Measurements from ENCODE around the gene MAST4.
"Not testable (repeated sequence)": the region's sequence is repeated elsewhere in the genome, so short reads cannot be mapped to it uniquely, and the experiment has no call there.

The MAST4 gene

DNA sequence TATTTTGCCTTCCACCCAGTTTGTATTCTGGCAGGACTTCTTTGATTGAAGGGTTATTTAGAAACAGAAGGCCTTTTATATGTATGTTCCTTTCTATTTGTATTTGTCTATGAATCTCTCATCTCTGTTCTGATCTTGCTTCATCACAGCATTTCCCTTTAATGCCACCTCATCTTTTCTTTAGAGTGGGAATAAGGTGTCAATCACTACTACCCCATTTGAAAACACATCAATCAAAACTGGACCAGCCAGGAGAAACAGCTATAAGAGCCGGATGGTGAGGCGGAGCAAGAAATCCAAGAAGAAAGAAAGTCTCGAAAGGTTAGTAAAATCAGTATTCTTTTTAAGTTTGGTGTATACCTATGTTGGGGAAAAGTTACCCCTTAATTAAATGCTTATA lies 564.1 kb downstream of the MAST4 start:
- no peak for DNase-seq (ENCODE audit: low read depth in 2 of 2)

DNA sequence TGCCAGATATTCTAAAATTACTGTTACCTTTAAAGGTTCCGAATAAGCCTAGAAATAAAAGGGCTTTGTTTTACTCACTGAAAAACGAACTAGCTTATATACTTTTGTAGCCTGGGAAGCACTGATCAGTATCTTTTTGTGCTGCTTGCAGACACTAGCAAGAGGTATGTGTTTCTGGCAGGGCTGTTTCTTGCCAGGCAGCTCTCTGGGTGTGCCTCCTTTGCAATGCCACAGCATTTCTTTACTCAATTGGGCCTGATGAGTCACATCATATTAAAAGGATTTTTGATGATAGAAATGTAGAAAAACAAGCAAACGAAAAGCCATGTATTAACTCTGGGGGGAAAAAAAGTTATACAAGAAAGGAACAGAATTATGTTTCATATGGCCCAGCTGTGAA lies 564.8 kb downstream of the MAST4 start:
- no peak for DNase-seq (ENCODE audit: low read depth in 2 of 2)

DNA sequence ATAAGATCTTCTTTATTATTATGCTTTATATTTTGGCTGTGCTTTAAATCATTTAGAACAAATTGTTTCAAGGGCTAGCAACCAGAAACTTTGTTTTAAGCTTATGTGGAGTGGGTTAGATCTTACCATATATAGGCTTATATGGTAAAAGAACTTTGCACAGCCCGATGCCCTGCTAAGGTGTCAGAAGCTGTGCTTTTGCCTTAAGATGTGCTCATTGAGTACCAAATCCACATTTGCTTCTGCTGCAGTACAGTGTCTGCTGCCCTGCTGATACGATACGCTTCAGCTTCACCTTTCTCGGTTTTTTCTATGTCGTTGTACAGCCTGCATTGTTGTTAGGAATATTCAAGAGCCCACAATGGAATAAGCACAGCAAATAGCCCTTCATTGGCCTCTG lies 565.6 kb downstream of the MAST4 start:
- no peak for DNase-seq (ENCODE audit: low read depth in 2 of 2)

DNA sequence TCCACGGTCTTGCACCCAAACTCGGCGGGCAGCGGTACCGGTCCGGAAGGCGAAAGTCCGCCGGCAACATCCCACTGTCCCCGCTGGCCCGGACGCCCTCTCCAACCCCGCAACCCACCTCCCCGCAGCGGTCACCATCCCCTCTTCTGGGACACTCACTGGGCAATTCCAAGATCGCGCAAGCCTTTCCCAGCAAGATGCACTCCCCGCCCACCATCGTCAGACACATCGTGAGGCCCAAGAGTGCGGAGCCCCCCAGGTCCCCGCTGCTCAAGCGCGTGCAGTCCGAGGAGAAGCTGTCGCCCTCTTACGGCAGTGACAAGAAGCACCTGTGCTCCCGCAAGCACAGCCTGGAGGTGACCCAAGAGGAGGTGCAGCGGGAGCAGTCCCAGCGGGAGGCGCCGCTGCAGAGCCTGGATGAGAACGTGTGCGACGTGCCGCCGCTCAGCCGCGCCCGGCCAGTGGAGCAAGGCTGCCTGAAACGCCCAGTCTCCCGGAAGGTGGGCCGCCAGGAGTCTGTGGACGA lies 567.1 kb downstream of the MAST4 start:
- no peak for DNase-seq (ENCODE audit: low read depth in 2 of 2)

DNA sequence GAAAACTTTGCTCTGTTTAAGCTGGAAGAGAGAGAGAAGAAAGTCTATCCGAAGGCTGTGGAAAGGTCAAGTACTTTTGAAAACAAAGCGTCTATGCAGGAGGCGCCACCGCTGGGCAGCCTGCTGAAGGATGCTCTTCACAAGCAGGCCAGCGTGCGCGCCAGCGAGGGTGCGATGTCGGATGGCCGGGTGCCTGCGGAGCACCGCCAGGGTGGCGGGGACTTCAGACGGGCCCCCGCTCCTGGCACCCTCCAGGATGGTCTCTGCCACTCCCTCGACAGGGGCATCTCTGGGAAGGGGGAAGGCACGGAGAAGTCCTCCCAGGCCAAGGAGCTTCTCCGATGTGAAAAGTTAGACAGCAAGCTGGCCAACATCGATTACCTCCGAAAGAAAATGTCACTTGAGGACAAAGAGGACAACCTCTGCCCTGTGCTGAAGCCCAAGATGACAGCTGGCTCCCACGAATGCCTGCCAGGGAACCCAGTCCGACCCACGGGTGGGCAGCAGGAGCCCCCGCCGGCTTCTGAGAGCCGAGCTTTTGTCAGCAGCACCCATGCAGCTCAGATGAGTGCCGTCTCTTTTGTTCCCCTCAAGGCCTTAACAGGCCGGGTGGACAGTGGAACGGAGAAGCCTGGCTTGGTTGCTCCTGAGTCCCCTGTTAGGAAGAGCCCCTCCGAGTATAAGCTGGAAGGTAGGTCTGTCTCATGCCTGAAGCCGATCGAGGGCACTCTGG lies 567.8 kb downstream of the MAST4 start:
- no peak for DNase-seq (ENCODE audit: low read depth in 2 of 2)

DNA sequence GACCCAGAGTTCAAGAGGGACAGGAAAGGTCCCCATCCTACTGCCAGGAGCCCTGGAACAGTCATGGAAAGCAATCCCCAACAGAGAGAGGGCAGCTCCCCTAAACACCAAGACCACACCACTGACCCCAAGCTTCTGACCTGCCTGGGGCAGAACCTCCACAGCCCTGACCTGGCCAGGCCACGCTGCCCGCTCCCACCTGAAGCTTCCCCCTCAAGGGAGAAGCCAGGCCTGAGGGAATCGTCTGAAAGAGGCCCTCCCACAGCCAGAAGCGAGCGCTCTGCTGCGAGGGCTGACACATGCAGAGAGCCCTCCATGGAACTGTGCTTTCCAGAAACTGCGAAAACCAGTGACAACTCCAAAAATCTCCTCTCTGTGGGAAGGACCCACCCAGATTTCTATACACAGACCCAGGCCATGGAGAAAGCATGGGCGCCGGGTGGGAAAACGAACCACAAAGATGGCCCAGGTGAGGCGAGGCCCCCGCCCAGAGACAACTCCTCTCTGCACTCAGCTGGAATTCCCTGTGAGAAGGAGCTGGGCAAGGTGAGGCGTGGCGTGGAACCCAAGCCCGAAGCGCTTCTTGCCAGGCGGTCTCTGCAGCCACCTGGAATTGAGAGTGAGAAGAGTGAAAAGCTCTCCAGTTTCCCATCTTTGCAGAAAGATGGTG lies 568.8 kb downstream of the MAST4 start:
- DNase-seq (ENCODE audit: low read depth in 2 of 2): no peak

DNA sequence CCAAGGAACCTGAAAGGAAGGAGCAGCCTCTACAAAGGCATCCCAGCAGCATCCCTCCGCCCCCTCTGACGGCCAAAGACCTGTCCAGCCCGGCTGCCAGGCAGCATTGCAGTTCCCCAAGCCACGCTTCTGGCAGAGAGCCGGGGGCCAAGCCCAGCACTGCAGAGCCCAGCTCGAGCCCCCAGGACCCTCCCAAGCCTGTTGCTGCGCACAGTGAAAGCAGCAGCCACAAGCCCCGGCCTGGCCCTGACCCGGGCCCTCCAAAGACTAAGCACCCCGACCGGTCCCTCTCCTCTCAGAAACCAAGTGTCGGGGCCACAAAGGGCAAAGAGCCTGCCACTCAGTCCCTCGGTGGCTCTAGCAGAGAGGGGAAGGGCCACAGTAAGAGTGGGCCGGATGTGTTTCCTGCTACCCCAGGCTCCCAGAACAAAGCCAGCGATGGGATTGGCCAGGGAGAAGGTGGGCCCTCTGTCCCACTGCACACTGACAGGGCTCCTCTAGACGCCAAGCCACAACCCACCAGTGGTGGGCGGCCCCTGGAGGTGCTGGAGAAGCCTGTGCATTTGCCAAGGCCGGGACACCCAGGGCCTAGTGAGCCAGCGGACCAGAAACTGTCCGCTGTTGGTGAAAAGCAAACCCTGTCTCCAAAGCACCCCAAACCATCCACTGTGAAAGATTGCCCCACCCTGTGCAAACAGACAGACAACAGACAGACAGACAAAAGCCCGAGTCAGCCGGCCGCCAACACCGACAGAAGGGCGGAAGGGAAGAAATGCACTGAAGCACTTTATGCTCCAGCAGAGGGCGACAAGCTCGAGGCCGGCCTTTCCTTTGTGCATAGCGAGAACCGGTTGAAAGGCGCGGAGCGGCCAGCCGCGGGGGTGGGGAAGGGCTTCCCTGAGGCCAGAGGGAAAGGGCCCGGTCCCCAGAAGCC lies 569.6 kb downstream of the MAST4 start:
- peak; percentile 56 to 60 for DNase-seq (ENCODE audit: low read depth in 2 of 2)

DNA sequence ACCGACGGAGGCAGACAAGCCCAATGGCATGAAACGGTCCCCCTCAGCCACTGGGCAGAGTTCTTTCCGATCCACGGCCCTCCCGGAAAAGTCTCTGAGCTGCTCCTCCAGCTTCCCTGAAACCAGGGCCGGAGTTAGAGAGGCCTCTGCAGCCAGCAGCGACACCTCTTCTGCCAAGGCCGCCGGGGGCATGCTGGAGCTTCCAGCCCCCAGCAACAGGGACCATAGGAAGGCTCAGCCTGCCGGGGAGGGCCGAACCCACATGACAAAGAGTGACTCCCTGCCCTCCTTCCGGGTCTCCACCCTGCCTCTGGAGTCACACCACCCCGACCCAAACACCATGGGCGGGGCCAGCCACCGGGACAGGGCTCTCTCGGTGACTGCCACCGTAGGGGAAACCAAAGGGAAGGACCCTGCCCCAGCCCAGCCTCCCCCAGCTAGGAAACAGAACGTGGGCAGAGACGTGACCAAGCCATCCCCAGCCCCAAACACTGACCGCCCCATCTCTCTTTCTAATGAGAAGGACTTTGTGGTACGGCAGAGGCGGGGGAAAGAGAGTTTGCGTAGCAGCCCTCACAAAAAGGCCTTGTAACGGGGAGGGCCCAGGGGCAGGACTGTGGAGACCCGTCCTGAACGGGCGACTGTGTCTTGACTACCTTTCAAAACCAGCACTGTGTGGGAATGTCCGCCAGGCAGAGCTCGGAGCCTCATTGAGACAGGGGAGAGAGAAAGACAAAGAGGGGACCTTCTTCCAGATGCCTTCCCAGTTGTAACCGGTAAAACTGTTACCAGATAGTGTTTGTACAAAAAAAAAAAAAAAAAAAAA lies 570.5 kb downstream of the MAST4 start:
- DNase-seq (ENCODE audit: low read depth in 2 of 2): peak; percentile 30 to 31

DNA sequence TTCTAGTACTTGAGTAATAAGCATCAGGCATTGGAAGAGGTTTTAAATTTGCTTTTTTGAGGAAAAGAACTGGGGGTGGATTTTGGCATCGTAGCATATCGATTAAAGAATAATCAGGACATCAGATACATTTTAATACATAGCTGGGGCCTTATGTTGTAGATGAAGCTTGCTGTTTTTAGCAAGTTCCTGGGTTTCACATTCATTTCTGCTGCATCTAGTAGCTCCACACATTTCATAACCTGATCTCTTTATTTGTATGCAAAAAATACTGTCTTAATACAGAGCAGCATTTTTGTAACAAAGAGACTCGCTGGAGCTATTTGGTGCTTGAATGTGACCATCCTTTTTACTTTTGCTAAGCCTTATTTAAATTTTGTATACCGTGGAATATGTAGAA lies 571.9 kb downstream of the MAST4 start:
- no peak for DNase-seq (ENCODE audit: low read depth in 2 of 2)

DNA sequence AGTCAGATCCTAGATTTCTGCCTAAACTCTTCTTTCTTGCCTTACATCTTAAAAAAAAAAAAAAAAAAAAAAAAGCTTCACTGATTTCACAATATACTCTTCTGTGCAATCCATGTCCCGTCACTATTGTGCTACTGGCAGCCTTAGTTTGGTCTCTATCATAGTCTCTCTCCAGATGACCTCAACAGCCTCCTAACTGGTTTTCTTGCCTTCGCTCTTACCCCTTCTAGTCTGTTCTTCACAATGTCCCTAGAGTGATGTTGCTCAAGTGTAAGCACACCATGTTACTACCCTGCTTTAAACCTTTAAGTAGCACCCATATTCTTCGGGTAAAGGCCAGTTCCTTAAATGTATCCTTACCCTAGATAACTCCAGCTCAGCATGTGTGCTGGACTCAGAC lies 574.6 kb downstream of the MAST4 start:
- no peak for DNase-seq (ENCODE audit: low read depth in 2 of 2)

DNA sequence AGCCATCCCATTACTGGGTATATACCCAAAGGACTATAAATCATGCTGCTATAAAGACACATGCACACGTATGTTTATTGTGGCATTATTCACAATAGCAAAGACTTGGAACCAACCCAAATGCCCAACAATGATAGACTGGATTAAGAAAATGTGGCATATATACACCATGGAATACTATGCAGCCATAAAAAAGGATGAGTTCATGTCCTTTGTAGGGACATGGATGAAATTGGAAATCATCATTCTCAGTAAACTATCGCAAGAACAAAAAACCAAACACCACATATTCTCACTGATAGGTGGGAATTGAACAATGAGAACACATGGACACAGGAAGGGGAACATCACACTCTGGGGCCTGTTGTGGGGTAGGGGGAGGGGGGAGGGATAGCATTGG lies 577.2 kb downstream of the MAST4 start:
- DNase-seq (ENCODE audit: low read depth in 2 of 2): not testable (repeated sequence)

DNA sequence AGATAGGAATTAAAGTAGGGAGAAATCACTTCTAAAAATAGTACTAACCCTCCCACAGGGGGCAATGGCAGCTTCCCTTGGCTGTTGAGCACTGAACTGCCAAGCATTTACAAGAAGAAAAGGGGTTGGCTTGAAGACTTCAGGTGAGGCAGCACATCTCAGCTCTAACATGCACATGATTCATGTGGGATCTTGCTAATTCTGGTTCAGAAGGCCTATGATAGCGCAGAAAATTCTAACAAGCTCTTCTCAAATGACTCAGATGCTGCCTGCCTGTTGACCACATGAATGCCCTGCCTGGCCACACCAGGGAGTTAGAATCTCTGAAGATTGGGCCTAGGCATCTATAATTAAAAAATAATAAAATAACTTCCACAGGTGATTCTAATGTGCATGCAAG lies 577.8 kb downstream of the MAST4 start:
- DNase-seq (ENCODE audit: low read depth in 2 of 2): no peak

DNA sequence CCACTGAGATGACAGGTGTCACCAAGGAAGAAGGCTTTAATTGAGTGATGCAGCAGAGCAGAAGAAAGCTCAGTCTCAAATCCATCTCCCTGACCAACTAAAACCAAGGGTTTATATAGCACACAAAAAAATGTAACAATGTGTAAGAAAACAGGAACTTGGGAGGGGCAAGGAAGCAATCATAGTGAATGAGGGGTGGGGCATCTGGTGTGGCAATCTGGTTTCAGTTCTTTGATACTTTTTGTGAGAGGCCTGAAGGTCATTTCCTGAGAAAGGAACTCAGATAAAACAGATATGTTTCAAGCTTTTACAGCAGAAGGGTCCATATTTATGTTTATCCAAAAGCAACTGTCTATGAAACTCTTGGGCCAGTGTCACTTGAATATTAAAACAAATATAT lies 580.7 kb downstream of the MAST4 start:
- DNase-seq (ENCODE audit: low read depth in 2 of 2): no peak

DNA sequence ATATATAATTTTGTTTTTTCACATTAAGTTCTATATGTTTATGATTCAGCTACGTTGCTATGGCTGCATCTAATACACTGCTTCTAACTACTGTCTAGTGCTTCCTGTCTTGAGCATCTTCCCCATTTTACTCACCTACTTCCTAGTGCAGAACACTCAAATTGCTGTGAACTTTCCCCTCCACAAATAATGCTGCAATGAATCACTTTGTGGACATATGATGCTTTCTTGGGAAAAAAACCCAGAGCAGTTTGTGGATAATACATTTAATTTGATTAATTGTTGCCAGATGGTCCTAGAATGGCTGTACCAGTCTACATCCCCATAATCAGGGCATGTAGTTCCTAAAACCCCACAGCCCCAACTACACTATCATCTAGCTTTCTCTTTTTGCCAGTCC lies 581.9 kb downstream of the MAST4 start:
- no peak for DNase-seq (ENCODE audit: low read depth in 2 of 2)

DNA sequence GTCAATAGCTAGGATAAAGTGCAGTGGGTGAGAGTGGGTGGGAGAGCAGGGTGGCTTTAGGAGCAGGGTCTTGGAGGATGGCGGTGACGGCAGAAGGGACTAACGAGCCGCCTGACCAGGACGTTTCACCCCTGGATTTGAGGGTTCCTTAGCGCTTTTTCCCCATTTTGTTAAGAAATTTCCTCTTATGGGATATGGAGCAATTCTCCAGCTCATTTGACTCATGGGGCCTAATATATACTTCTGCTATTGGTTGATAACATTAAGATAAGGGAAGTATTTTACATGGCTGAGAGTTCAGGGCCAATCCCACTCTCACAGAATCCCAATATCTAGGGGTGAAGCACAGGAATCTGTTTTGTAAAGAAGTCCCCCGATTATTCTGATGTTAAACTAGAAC lies 582.8 kb downstream of the MAST4 start:
- DNase-seq (ENCODE audit: low read depth in 2 of 2): no peak

DNA sequence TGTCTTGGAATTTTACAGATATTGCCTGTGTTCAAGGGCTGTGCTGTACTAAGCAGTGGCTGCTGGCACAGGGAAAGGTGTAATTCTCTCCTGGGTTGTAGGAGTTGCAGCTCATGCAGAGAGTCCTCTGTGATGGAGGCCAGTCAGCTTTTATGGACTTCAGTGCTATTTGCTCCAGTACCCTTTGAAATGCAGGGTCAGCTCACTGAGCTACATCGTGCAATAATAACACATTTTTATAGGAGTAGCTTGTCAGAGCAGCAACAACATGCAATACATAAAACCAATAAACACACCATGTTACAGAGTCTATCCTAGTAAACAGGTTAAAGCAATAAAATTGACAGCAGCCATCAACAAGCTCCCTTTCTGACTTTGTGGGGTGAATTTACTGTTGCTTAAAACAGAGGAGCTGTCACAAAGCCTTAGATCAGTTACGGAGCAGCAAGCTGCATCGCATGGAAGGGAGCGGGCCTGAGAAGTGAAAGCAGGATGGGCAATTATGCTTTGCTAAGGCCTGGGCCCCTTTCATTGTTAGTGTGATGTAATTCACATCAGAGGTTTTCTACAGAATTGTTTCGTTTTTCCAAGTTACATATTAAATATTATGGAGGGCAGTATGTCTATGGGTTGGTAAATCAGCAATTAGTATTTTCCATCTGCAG lies 583.6 kb downstream of the MAST4 start:
- DNase-seq (ENCODE audit: low read depth in 2 of 2): no peak

DNA sequence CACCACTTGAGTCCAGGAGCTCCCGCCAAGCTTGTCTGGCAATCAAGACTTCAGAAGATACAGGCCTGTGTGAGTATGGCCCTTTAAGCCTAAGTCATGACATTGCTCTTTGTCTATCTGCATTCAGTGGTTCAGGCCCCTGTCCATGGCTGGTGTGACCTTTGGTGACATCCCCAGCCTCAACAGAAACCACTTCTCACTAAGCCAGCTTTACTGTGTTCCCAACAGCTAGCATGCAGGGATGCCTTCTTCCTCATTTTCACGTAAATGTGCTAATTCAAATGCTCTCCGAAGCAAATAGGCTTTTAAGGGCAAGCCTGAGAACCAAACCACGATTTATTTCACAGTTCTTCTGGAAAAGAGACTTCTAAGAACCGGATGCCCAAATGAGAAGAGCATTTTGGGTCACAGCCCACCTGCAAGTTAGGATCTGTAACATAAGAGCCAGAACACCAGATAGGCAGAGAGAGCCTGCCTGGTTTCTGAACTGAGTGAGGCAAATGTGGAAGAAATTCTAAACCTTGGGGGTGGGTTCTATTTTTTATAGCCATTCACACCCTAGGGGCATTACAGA lies 585.5 kb downstream of the MAST4 start:
- DNase-seq (ENCODE audit: low read depth in 2 of 2): no peak

DNA sequence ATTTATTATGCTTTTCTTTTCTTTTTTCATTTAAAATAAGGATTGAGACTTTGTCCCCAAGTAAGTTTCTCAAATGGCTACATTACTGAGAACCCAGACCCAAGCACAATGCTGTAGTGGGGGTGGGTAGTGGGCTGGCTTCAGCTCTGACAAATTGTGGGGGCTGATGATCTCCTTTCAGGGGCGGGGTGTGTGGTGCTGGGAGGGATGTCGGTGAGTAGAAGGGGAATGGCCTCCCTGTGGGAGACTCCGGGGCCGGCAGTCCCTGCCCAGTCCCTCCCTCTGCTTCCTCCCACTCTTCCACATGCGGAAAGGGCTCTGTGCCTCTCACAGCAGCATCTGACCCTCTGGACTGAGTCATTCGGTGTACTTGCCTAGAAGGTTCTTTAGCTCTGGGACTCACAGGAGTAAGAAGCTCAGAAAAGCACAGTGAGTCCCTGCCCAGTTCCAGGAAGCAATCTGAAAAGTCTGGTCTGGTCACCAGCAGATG lies 586.2 kb downstream of the MAST4 start:
- no peak for DNase-seq (ENCODE audit: low read depth in 2 of 2)

DNA sequence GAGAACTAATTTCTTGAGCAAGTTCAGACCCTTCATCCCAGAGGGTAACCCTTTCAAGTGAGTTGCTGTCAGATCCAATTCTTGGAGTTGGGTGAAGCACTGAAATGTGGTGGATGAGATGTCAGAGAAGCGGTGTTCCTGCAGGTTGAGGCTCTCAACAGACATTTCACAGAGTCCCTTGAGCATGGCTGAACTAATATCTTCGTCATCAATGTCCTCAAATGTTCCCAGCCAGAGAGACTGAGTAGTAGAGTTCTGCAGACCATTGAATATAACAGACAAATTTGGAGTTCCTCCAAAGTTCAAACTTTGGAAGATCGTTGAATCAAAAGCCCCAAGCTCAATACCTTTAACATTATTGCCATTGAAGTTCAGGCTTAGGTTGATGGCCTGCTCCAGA lies 587.7 kb downstream of the MAST4 start:
- no peak for DNase-seq (ENCODE audit: low read depth in 2 of 2)

DNA sequence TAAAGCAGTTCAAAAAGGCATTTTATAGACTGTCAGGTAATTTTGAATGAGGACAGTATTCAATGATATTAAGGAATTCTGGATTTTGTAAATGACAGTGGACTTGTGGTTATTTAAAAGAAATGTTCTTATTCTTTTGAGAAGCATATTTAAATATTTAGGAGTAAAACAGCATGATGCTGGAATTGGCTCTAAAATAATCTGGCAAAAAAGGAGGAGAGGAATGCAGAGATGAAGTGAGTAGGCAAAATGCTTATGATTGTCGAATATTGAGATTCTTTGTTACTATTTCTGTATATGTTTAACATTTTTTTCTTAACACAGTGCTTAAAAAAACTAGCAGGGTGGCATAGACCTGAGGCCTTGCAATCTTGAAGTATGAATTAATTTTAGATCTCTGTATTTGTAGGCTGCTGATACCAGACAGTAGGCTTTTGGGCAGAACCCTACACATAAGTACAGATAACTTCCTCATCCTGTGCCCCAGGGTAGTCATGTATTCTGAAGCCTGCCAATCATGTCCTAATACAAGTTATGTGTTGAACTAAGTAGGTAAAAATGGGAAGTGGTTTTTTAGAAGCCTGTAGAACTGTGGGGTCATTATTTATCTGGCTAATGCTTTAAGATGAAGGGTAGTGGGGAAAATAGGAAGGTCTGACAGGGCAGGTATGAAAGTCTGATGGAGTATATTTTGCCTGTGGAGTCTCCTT lies 591.0 kb downstream of the MAST4 start:
- no peak for DNase-seq (ENCODE audit: low read depth in 2 of 2)
